CD14-positive monocyte (primary cell): ENCODE results near the gene NDP. TPM values are rescaled to one million over a fixed set of nuclear protein-coding genes. Genes with fewer than 3 reads are reported as not detected.

Experiments used
- DNase-seq, 3 donors: peaks; one replicate each; pipeline ENCODE4 v3.0.0-alpha.2; 2011 to 2022
- H2AFZ ChIP-seq: 2 replicates; pipeline ENCODE4 v1.6.0; 2012; ENCODE audit warnings: mild to moderate bottlenecking, low read depth, low read length, inconsistent platforms; ENCODE audit not compliant: insufficient read depth, poor library complexity, severe bottlenecking
- H3K27ac ChIP-seq, 2 donors: 1 replicate in 1 of 2; 2 replicates in 1 of 2; pipeline ENCODE4 v1.5.1; 2012 to 2013; ENCODE audit warnings: low read length in 2 of 2, control low read depth in 1 of 2, inconsistent platforms in 1 of 2, low read depth in 1 of 2, mild to moderate bottlenecking in 1 of 2
- H3K27me3 ChIP-seq, 2 donors: one replicate each; pipeline versions ENCODE4 v1.6.0 to v1.6.1; 2011 to 2013; ENCODE audit warnings: low read length in 2 of 2; ENCODE audit not compliant: control insufficient read depth in 2 of 2, insufficient read depth in 2 of 2
- H3K36me3 ChIP-seq, 2 donors: replicated peaks in 1 of 2; 1 replicate in 1 of 2; 2 replicates in 1 of 2; pipeline versions ENCODE4 v1.5.1 to v1.6.1; 2012 to 2013; ENCODE audit warnings: low read length in 2 of 2, control low read depth in 1 of 2, inconsistent platforms in 1 of 2, mild to moderate bottlenecking in 1 of 2; ENCODE audit not compliant: insufficient read depth in 2 of 2, control insufficient read depth in 1 of 2
- H3K4me1 ChIP-seq, 2 donors: 1 replicate in 1 of 2; 2 replicates in 1 of 2; pipeline versions ENCODE4 v1.5.1 to v1.6.1; 2012 to 2013; ENCODE audit warnings: low read length in 2 of 2, control low read depth in 1 of 2, inconsistent platforms in 1 of 2, mild to moderate bottlenecking in 1 of 2, moderate library complexity in 1 of 2; ENCODE audit not compliant: insufficient read depth in 2 of 2, control insufficient read depth in 1 of 2
- H3K4me2 ChIP-seq: replicated peaks from 2 replicates; pipeline ENCODE3; 2012; ENCODE audit warnings: low read length, moderate library complexity, mild to moderate bottlenecking; ENCODE audit not compliant: poor library complexity, severe bottlenecking; ENCODE audit errors: extremely low read depth
- H3K4me3 ChIP-seq, 3 experiments: fragments of 200-600 bp in 1 of 3; sonication (generic) in 1 of 3; replicated peaks in 1 of 3; 1 replicate in 2 of 3; 2 replicates in 1 of 3; pipeline ENCODE4 v1.5.1; 2011 to 2013; ENCODE audit warnings: low read length in 3 of 3, mild to moderate bottlenecking in 3 of 3, control low read depth in 2 of 3, low read depth in 2 of 3, inconsistent platforms in 1 of 3, moderate library complexity in 1 of 3
- H3K79me2 ChIP-seq: 2 replicates; pipeline ENCODE4 v1.6.0; 2012; ENCODE audit warnings: mild to moderate bottlenecking, control low read depth, inconsistent platforms, low read length, moderate library complexity; ENCODE audit not compliant: insufficient read depth
- H3K9ac ChIP-seq: 2 replicates; pipeline ENCODE4 v1.6.0; 2017; ENCODE audit warnings: low read length, mild to moderate bottlenecking; ENCODE audit not compliant: insufficient read depth, poor library complexity, severe bottlenecking
- H3K9me3 ChIP-seq, 2 donors: replicated peaks in 1 of 2; 1 replicate in 1 of 2; 2 replicates in 1 of 2; pipeline versions ENCODE4 v1.5.1 to v1.6.1; 2012 to 2013; ENCODE audit warnings: low read length in 2 of 2, control low read depth in 1 of 2; ENCODE audit not compliant: control insufficient read depth in 1 of 2, insufficient read depth in 1 of 2
- H4K20me1 ChIP-seq: 2 replicates; pipeline ENCODE4 v1.6.0; 2012; ENCODE audit warnings: mild to moderate bottlenecking, low read length, control low read depth, moderate library complexity; ENCODE audit not compliant: insufficient read depth
- H3K27ac Mint-ChIP-seq, 7 donors: one replicate each; pipeline ENCODE4 v1.8.0; 2020; ENCODE audit warnings: mild to moderate bottlenecking in 7 of 7, mixed read lengths in 7 of 7, moderate library complexity in 6 of 7, inconsistent platforms in 2 of 7
- H3K27me3 Mint-ChIP-seq, 3 donors: one replicate each; pipeline ENCODE4 v1.8.0; 2021 to 2022; ENCODE audit warnings: low read depth in 3 of 3, mild to moderate bottlenecking in 3 of 3, mixed read lengths in 3 of 3, moderate library complexity in 3 of 3, inconsistent platforms in 1 of 3
- H3K36me3 Mint-ChIP-seq, 2 donors: one replicate each; pipeline ENCODE4 v1.8.0; 2020; ENCODE audit warnings: mixed read lengths in 2 of 2, inconsistent platforms in 1 of 2, mild to moderate bottlenecking in 1 of 2
- H3K4me1 Mint-ChIP-seq: one replicate; pipeline ENCODE4 v1.8.0; 2020; ENCODE audit warnings: mild to moderate bottlenecking, mixed read lengths
- H3K4me3 Mint-ChIP-seq, 2 donors: one replicate each; pipeline ENCODE4 v1.8.0; 2020; ENCODE audit warnings: mild to moderate bottlenecking in 2 of 2, mixed read lengths in 2 of 2, moderate library complexity in 1 of 2
- H3K9me3 Mint-ChIP-seq, 7 donors: one replicate each; pipeline ENCODE4 v1.8.0; 2020 to 2022; ENCODE audit warnings: mixed read lengths in 7 of 7, mild to moderate bottlenecking in 6 of 7, moderate library complexity in 6 of 7, inconsistent platforms in 2 of 7
- CTCF ChIP-seq: fragments of 200-600 bp; IDR thresholded peaks from one replicate; pipeline ENCODE4 v1.8.0; 2022; ENCODE audit warnings: antibody characterized with exemption, mild to moderate bottlenecking
- WGBS: methylation state at CpG from one replicate; pipeline ENCODE4 v1.1.5; 2013; ENCODE audit warnings: missing lambda C conversion rate; ENCODE audit not compliant: insufficient coverage; 5-methylcytosine and 5-hydroxymethylcytosine counted together
- intact Hi-C, 2 donors: fragments of 100-400 bp; cut with micrococcal nuclease; formaldehyde crosslinking; loops; one replicate each; pipeline versions ENCODE4 v1.15.0 to v1.15.1; 2023
- polyA plus RNA-seq, 3 donors: library from polyadenylated mRNA; depleted of rRNA in 1 of 3; unstranded in 2 of 3; stranded (reverse) in 1 of 3; fragments of 300-500 nt in 2 of 3; fragments of >200 nt in 1 of 3; fragmentation: Illumina TruSeq in 2 of 3; gene quantifications; 1 replicate in 2 of 3; 2 replicates in 1 of 3; pipeline ENCODE4 v1.2.3, GENCODE V29; 2012 to 2021

Gene NDP
- polyA plus RNA-seq, 3 donors: not detected

- no peak for DNase-seq
- peaks cover 0 to 11% of the 10 kb centered on the region in 2 donors for H3K27me3 ChIP-seq
- no peaks in the 10 kb centered on the region for H3K9me3 ChIP-seq
- no peaks in the 10 kb centered on the region for H3K79me2 ChIP-seq
- no peak overlapping the region for H3K27ac ChIP-seq
- intact Hi-C loops: no loop called here
- Mint-ChIP-seq H3K27me3 (peaks cover 5 to 16% (median 7%) of the 10 kb centered on the region in 3 donors), H3K9me3 (peaks cover 0 to 2% (median 0%) of the 10 kb centered on the region in 7 donors), H3K27ac (no peak overlapping the region), H3K4me1 (peaks cover 3% of the 10 kb centered on the region), H3K4me3 (no peak overlapping the region), H3K36me3 (no peaks in the 10 kb centered on the region)
- H4K20me1 ChIP-seq: no peaks in the 10 kb centered on the region
- no peaks in the 10 kb centered on the region for H3K36me3 ChIP-seq
- no peak overlapping the region for H2AFZ ChIP-seq
- no peak for TF ChIP-seq CTCF
- no peak overlapping the region for H3K4me2 ChIP-seq
- no peak overlapping the region for H3K9ac ChIP-seq
- H3K4me1 ChIP-seq: no peaks in the 10 kb centered on the region
- no peak overlapping the region for H3K4me3 ChIP-seq
Observed at GRCh38 chrX:43956034-43956433, 17.2 kb downstream of the NDP start.

- Mint-ChIP-seq H3K27me3 (peaks cover 10 to 18% (median 13%) of the 10 kb centered on the region in 3 donors), H3K27ac (no peak overlapping the region), H3K4me1 (peaks cover 6% of the 10 kb centered on the region), H3K36me3 (no peaks in the 10 kb centered on the region), H3K4me3 (no peak overlapping the region), H3K9me3 (peaks cover 0 to 2% (median 0%) of the 10 kb centered on the region in 7 donors)
- Histone ChIP-seq H2AFZ (no peak overlapping the region), H3K4me1 (no peaks in the 10 kb centered on the region), H3K4me2 (no peak overlapping the region), H3K36me3 (no peaks in the 10 kb centered on the region), H3K79me2 (no peaks in the 10 kb centered on the region), H3K27ac (no peak overlapping the region), H3K9me3 (no peaks in the 10 kb centered on the region), H3K9ac (no peak overlapping the region), H3K27me3 (peaks cover 0 to 21% of the 10 kb centered on the region in 2 donors), H3K4me3 (no peak overlapping the region), H4K20me1 (no peaks in the 10 kb centered on the region)
- TF ChIP-seq CTCF: no peak
- whole genome bisulfite sequencing: no CpG with 5 or more reads among the region's 3 CpGs
- no peak for DNase-seq
- intact Hi-C loops: no loop called here
Observed at GRCh38 chrX:43953218-43953617, 20.0 kb downstream of the NDP start.
